H1 (cell line): Measurements from ENCODE around the gene TRABD. TPM values are rescaled to one million over a fixed set of nuclear protein-coding genes. Genes with fewer than 3 reads are reported as not detected.

Experiments
- HDAC6 ChIP-seq: IDR thresholded peaks from one replicate; pipeline ENCODE4 v1.7.1; 2012; ENCODE audit warnings: low read depth, mild to moderate bottlenecking, inconsistent platforms, low read length, moderate library complexity
- RAD21 ChIP-seq, 2 experiments: IDR thresholded peaks in 1 of 2; conservative IDR thresholded peaks in 1 of 2; 2 replicates each; pipeline ENCODE4 v1.6.1; 2011; ENCODE audit warnings: low read depth in 2 of 2, low read length in 2 of 2, improper control_type of control experiment in 1 of 2, inconsistent platforms in 1 of 2, mild to moderate bottlenecking in 1 of 2, moderate library complexity in 1 of 2
- RFX5 ChIP-seq: IDR thresholded peaks from 2 replicates; pipeline ENCODE4 v1.6.1; 2011; ENCODE audit warnings: low read depth, low read length, improper control_type of control experiment, borderline replicate concordance
- polyA plus RNA-seq, 7 experiments: library from polyadenylated mRNA; depleted of rRNA in 3 of 7; stranded (reverse) in 5 of 7; unstranded in 2 of 7; fragments of >200 nt in 5 of 7; fragments of 200-250 nt in 2 of 7; gene quantifications; 1 replicate in 5 of 7; 2 replicates in 1 of 7; 4 replicates in 1 of 7; pipeline versions ENCODE4 v1.2.1 to v1.2.3, GENCODE V29; 2011 to 2013; ENCODE audit warnings: missing spikeins in 2 of 7, mixed read lengths in 2 of 7
- total RNA-seq: library from RNA; stranded (reverse); fragmentation: NEBNext Ultra II Directional; extraction: Animal tissue kit (Norgen Biotek cat#: 25700); gene quantifications from 2 replicates; pipeline ENCODE4 v1.2.1, GENCODE V29; 2021
- TF ChIP-seq, protein P1 (sequence below): fragments of 300-600 bp; sonication (generic); IDR thresholded peaks from 2 replicates; pipeline ENCODE4 v1.7.1; 2012; ENCODE audit warnings: low read length, moderate library complexity, mild to moderate bottlenecking, inconsistent platforms; ENCODE audit not compliant: insufficient replicate concordance

Gene TRABD
- total and polyA plus RNA-seq, 2 of the 8 experiments (the other 6 are each of a cell fraction or from before 2014, with no cell fraction given), result 44.2 to 57.5 TPM

- TF ChIP-seq, protein P1, sequence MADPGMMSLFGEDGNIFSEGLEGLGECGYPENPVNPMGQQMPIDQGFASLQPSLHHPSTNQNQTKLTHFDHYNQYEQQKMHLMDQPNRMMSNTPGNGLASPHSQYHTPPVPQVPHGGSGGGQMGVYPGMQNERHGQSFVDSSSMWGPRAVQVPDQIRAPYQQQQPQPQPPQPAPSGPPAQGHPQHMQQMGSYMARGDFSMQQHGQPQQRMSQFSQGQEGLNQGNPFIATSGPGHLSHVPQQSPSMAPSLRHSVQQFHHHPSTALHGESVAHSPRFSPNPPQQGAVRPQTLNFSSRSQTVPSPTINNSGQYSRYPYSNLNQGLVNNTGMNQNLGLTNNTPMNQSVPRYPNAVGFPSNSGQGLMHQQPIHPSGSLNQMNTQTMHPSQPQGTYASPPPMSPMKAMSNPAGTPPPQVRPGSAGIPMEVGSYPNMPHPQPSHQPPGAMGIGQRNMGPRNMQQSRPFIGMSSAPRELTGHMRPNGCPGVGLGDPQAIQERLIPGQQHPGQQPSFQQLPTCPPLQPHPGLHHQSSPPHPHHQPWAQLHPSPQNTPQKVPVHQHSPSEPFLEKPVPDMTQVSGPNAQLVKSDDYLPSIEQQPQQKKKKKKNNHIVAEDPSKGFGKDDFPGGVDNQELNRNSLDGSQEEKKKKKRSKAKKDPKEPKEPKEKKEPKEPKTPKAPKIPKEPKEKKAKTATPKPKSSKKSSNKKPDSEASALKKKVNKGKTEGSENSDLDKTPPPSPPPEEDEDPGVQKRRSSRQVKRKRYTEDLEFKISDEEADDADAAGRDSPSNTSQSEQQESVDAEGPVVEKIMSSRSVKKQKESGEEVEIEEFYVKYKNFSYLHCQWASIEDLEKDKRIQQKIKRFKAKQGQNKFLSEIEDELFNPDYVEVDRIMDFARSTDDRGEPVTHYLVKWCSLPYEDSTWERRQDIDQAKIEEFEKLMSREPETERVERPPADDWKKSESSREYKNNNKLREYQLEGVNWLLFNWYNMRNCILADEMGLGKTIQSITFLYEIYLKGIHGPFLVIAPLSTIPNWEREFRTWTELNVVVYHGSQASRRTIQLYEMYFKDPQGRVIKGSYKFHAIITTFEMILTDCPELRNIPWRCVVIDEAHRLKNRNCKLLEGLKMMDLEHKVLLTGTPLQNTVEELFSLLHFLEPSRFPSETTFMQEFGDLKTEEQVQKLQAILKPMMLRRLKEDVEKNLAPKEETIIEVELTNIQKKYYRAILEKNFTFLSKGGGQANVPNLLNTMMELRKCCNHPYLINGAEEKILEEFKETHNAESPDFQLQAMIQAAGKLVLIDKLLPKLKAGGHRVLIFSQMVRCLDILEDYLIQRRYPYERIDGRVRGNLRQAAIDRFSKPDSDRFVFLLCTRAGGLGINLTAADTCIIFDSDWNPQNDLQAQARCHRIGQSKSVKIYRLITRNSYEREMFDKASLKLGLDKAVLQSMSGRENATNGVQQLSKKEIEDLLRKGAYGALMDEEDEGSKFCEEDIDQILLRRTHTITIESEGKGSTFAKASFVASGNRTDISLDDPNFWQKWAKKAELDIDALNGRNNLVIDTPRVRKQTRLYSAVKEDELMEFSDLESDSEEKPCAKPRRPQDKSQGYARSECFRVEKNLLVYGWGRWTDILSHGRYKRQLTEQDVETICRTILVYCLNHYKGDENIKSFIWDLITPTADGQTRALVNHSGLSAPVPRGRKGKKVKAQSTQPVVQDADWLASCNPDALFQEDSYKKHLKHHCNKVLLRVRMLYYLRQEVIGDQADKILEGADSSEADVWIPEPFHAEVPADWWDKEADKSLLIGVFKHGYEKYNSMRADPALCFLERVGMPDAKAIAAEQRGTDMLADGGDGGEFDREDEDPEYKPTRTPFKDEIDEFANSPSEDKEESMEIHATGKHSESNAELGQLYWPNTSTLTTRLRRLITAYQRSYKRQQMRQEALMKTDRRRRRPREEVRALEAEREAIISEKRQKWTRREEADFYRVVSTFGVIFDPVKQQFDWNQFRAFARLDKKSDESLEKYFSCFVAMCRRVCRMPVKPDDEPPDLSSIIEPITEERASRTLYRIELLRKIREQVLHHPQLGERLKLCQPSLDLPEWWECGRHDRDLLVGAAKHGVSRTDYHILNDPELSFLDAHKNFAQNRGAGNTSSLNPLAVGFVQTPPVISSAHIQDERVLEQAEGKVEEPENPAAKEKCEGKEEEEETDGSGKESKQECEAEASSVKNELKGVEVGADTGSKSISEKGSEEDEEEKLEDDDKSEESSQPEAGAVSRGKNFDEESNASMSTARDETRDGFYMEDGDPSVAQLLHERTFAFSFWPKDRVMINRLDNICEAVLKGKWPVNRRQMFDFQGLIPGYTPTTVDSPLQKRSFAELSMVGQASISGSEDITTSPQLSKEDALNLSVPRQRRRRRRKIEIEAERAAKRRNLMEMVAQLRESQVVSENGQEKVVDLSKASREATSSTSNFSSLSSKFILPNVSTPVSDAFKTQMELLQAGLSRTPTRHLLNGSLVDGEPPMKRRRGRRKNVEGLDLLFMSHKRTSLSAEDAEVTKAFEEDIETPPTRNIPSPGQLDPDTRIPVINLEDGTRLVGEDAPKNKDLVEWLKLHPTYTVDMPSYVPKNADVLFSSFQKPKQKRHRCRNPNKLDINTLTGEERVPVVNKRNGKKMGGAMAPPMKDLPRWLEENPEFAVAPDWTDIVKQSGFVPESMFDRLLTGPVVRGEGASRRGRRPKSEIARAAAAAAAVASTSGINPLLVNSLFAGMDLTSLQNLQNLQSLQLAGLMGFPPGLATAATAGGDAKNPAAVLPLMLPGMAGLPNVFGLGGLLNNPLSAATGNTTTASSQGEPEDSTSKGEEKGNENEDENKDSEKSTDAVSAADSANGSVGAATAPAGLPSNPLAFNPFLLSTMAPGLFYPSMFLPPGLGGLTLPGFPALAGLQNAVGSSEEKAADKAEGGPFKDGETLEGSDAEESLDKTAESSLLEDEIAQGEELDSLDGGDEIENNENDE, result no peak
- TF ChIP-seq RAD21 (IDR thresholded peaks at IDR 0.05 in 1 of 2, conservative IDR thresholded peaks at IDR 0.05 in 1 of 2; ENCODE audit: low read depth in 2 of 2, low read length in 2 of 2), result no peak
- no peak for TF ChIP-seq HDAC6
- TF ChIP-seq RFX5, result no peak
Measured at GRCh38 chr22:50197856-50198623, 12.3 kb downstream of the TRABD start (continued).
